ENCODE data around the gene KRCC1.
"Not testable (repeated sequence)": the region's sequence is repeated elsewhere in the genome, so short reads cannot be mapped to it uniquely, and the experiment has no call there.

GRCh38 chr2:88045561-88045960 lies 10.0 kb downstream of the KRCC1 start:
- not testable (repeated sequence) for TF ChIP-seq CTCF (IDR thresholded peaks at IDR 0.05; ENCODE audit: low read depth, low read length, poor library complexity, severe bottlenecking); EZH2phosphoT487 (IDR thresholded peaks at IDR 0.05; ENCODE audit: borderline replicate concordance, low read length)
